Hematopoietic multipotent progenitor cell treated with erythropoietin and hydrocortisone succinate and interleukin-3 and kit ligand, for 6 days (in vitro differentiated cells): ENCODE measurements around the gene ATP8A2.

Source experiments
- DNase-seq: peaks from one replicate; pipeline ENCODE4 v3.0.0-alpha.2; 2015

The ATP8A2 gene

DNA sequence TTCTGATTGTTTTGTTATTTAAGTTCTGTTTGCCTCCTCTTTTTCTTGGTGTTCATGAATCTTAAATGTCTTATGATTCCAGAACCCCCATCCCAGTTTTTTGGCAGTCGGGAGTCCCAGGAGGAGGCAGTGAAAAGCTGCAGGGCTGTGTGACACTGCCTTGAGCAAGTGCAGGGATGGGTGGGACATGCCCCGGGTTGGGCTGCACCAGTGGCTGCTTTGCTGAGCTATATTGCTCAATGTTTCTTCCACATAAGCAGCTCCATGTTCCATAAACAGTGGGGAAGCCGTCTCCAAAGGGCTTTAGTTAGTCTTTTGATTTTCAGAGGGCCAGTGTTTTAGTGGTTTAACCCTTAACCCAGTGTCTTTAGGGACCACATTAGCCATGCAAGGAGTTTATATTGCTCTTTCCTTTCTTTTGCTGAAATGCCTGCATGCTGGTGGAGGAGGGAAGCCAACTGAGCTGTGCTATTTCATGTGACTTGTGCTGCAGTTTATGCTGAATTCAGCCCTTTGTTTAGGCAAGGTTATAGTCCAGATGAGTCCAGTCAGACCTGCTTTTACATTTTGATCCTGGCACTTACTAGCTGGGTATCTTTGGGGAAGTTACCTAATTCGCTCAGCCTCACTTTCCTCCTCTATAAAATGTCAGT is 13.1 kb downstream of the ATP8A2 start:
- DNase-seq = no peak

- peak; percentile 82 for DNase-seq
Observed at GRCh38 chr13:25391932-25392331, 20.2 kb downstream of the ATP8A2 start.

DNA sequence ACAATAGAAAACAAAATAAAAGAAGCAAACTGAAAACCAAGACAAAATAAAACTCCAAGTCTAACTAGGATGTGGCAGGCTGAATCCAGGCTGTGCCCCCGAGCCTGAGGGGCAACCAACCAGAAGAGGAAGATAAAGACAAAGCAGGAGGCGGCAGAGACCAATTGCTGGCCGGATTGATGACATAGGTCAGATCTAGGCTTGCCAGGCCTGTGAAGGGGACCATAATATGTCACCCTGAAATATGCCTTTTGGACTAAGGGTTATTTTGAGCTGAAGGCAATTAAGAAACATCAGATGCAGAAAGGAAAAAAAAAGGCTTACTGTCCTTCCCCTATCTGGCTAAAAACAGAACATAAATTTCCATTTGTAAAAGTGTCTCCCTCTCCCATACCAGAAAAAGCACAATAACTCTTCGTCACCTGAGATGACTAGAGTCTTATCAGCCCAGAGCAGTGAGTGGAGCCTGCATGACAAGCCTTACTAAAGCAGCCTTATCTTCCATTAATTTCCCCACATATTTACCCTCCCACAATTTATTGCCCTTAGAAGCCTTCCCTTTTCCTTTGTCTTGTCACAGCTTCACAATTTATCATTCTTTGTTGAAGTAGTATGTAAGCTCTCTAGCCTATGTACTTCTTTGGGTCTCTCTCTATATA is 22.8 kb downstream of the ATP8A2 start:
- peak; percentile 94 for DNase-seq

GRCh38 chr13:25397763-25398162 is 26.0 kb downstream of the ATP8A2 start:
- DNase-seq = no peak

GRCh38 chr13:25400925-25401324 is 29.2 kb downstream of the ATP8A2 start:
- DNase-seq = no peak

GRCh38 chr13:25401958-25402357 is 30.2 kb downstream of the ATP8A2 start:
- DNase-seq = no peak

GRCh38 chr13:25406377-25406776 is 34.6 kb downstream of the ATP8A2 start:
- DNase-seq = peak; percentile 41

DNA sequence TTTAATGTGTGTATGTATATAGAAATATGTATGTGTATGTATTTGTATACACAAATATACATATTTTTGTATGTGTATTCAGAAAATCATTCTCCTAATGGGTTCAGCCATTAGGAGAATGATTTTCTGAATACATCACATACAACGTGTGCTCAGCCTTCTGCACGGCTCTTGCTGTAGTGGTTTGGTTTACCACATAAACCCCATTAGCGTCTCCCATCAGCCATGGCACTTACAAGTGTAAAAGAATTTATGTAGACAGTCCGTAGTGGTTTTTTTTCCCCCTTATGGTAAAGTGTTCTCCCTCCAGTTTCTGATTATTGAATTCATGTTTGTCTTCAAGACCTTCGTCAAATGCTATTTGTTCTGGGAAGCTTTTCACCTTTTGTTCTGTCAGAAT is 38.2 kb downstream of the ATP8A2 start:
- DNase-seq = no peak

GRCh38 chr13:25415241-25415640 is 43.5 kb downstream of the ATP8A2 start:
- no peak for DNase-seq

DNA sequence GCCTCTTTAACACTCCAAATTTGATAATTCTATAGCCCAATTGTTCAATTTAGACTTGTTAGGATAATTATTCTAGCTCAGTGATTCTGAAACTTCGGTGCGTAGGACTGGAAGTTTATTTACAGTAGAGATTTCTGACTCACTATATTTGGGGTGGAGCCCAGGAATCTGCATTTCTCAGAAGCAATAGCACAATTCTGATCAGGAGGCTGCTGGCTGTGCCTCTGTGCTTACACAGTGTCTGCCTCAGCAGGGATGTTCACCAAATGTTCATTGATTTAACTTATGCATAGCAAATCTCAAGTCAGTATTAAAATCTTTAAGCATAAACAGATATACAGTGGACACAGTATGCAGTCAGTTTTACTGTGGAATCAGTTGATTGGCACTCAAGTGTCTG is 45.8 kb downstream of the ATP8A2 start:
- DNase-seq = no peak

GRCh38 chr13:25420161-25420560 is 48.4 kb downstream of the ATP8A2 start:
- DNase-seq = no peak

DNA sequence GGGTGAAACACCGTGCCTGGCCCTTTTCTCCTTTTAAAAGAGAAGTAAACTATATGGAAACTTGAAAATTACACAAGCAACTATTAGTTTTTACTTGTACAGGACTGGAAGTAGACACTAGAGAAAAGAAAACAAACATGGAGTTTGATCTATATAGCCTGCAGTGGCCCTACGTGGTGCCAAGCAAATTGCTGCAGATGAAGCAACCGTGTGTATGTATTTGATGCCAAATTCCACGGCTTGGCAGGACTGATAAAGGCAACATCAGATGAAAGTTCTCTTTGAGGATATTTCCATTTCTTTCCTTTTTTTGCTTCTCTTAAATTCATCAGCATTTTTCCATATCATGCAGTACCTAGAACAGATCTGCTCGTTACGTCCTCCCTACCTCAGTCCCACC is 49.8 kb downstream of the ATP8A2 start:
- DNase-seq = peak; percentile 9

- DNase-seq = no peak
Observed at GRCh38 chr13:25422153-25422552, 50.4 kb downstream of the ATP8A2 start.

GRCh38 chr13:25423831-25424230 is 52.1 kb downstream of the ATP8A2 start:
- DNase-seq = no peak

DNA sequence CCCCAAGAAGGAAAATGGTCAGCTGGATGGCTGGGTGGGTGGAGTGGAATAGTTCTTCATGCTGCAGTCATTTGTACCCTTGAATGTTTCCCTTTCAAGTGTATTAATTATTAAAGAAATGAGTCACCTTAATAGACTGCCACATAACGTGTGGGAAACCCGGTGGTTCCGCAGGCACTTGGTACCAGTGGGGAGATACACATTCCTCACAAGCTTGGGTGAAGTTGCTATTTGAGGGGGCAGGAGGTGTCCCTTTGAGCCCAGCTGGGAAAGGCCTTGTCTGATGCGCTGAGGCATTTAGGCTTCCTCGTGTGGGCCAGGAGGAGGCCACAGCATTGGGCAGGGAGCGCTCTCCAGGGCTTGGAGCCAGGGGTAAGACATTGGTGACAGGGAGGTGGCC is 57.7 kb downstream of the ATP8A2 start:
- no peak for DNase-seq

- DNase-seq = no peak
Observed at GRCh38 chr13:25432691-25433090, 60.9 kb downstream of the ATP8A2 start.

DNA sequence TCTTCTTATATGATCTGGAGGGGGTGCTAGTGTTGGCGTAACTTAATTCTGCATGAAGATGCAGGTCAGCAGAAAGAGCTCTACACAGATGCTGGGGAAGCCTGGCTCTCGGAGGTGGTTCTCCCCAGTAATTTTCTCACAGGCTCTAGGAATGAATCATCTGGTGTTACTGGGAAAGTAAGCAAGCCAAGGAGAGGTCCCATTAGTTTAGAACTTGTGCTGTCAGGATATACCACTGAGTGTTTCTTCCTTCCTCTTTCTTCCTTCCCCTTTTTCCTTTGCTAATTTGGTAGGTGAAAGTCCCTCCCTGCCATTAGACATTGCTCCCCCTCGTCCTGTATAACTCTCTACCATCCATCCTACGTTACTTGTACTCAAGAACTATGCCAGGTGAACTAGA is 68.3 kb downstream of the ATP8A2 start:
- peak; percentile 2 for DNase-seq

DNA sequence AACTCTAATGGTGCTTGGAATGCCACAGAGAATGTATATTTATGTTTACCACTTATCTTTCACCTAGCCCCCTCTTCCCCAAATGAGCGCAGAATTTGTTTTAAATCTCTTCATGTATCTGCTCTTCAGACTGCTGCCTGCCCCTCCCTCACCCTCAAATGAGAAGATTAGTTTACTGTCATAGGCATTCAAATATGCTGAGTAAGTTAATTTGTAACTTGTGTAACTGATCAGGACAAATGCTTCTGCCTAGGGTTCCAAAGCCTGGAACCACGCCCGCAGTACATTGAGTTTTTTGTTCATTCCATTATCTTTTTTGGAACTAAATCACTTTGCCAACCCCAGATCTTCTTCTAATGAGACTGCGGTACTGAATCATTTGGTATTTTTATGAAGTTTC is 74.5 kb downstream of the ATP8A2 start:
- DNase-seq = no peak

GRCh38 chr13:25447396-25447795 is 75.6 kb downstream of the ATP8A2 start:
- no peak for DNase-seq

DNA sequence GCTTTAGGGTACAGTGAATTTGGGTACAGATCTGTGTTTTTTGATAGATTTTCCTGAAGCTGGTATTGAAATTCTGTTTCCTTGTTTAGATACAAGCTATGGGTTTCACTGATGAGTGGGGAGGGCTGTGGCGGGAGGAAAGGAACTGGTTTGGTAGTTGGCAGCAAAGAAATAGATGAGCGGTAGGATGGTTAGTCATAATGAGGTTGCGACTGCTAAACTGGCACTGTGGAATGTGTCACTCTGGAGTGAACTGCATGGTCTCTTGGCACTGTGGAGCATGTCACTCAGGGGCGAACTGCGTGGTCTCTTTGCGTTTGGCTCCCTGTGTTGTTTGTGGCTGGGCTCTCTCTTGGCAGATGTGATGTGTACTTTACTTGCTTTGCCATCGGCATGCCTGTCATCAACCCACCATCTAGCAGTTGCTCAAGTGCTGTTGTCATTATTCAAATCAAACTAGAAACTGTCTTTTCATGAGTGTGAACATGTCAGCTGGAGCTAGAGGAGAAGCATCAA is 82.1 kb downstream of the ATP8A2 start:
- no peak for DNase-seq

DNA sequence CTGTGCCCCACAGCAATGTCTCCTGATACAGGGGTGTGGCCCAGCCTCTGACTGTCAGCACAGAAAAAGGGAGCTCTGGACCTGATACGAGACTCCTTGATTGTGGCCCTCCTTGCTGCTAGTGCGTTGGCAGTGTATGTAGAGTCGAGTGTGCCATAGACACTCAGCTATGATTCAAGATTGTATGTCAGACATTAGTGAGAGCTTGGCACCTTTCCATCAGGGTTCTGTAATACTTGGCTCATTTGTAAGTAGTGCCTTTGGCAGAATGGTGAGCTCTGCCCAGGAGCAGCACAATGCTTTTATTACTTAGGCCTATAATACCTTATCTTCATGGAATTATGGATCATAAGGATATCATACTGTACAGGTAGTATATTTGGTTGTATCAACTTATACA is 83.4 kb downstream of the ATP8A2 start:
- DNase-seq = no peak

DNA sequence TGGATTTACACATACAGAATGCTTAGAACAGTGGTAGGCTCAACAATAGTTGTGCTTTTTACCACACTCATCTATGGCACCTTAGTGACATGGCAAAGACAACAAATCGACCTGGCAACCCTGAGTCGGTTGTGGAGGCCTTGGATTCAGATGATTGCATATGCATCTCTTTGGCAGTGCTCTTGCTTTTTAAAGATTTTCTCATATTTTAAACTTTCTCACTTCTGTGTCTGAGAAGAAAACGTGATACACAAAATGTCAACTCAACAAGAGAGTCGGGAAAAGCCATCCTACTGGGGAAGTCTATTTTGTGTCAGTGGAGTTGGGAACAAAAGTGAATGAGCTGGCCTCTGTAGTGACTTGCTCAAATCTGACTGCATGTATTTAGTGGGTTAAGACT is 85.8 kb downstream of the ATP8A2 start:
- DNase-seq = no peak

DNA sequence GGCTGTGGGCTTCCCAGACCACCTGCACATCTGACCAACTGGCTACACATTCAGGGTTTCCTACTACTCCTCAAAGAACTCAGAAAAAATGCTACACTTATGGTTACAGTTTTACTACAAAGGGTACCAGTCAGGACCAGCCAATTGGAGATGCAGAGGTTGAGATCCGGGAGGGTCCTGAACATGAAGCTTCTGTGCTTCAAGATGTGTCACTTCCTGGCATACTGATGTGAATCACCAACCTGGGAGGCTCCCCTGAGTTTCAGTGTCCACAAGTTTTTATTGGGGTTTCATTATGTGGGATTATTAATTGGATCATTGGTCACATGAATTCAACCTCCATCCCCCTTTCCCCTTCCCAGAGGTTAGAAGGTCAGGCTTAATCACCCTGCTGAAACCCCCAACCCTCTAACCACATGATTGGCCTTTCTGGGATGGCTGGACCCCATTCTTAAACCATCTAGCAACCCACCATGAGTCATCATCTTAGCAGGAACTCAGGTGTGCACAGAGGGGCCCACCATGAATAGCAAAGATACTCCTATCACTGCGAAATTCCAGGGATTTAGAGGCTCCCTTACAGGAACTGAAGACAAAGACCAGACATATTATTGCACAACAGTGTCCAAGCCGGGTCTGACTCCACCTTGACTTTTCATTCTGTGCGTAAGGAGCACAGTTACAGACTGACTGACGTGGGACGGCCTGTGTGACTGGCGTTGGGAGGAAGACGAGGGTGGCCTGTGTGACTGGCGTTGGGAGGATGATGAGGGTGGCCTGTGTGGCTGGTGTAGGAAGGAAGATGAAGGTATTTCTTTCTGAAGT is 90.7 kb downstream of the ATP8A2 start:
- no peak for DNase-seq

DNA sequence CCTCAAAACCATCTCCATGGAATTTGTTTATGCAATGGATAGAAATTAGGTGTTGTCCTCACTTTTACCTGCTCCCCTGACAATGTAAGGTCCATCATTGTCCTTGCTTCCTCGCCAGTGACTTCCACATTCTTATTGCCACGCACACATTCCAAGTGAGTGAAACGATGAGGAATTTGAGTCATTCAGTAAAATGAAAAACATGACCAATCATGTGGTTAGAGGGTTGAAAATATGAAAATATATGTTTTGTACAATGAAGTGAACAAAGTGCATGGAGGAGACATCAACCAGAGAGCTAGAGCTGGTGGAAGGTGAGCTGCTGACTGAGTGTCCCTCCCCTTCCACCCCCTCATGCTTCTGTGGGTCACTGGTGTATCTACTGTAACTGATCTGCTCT is 91.7 kb downstream of the ATP8A2 start:
- DNase-seq = no peak
